ENCODE measurements around the gene UQCRFS1. TPM values are rescaled to one million over a fixed set of nuclear protein-coding genes. Genes with fewer than 3 reads are reported as not detected.

The UQCRFS1 gene
- total RNA-seq, 1 donor from 2014 or later, result 39.2 TPM

DNA sequence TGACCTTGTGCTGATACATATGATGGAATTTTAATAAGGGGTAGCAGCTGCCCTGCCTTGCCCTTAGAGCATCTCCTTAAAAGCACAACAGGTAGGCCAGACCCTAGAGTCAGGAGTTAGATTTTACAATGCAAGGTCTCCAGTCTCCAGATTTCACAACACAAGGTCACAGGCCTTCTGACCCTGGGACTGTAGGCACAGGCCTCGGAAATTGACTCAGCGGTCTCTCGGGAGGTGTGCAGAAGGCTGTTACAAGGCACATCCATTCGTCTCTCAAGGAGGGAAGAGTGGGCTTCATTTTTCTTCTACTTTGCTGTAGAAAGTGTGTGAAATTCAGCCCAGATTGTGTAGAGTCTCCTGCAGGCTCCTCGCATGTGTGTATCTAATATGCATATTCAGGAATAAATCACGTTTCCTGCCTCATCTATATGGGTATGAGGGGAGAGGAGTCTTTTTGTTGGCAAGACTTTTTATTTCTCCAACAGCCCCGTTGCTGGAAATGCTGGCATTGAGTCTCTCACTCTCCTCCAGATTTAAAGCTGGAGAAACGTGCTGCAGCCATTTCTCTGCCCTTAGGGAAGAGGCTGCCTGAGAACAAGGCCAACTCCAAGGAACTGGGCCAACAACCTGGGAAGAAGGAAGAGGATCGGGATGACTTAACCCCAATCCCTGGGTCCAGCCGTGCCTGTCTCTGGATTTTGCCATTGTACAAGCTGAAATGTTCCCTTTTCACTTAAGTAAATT lies 24.5 kb downstream of the UQCRFS1 start:
- H3K27me3 ChIP-seq, result no peaks in the 10 kb centered on the region
- no peaks in the 10 kb centered on the region for H3K9me3 ChIP-seq (ENCODE audit: low read depth)
- Mint-ChIP-seq H3K27me3 (ENCODE audit: insufficient read depth, low read depth) (peaks cover 8% of the 10 kb centered on the region), H3K4me3 (no peak overlapping the region), H3K27ac (no peak overlapping the region), H3K4me1 (peaks cover 10% of the 10 kb centered on the region), H3K36me3 (no peaks in the 10 kb centered on the region), H3K9me3 (no peaks in the 10 kb centered on the region)
- H4K20me1 ChIP-seq (ENCODE audit: low read depth), result no peaks in the 10 kb centered on the region
- no peak for DNase-seq (ENCODE audit: low spot score)
- no peak overlapping the region for H3K4me2 ChIP-seq
- H3K4me1 ChIP-seq, result peaks cover 17% of the 10 kb centered on the region
- no peak overlapping the region for H3K4me3 ChIP-seq
- H3F3A ChIP-seq (ENCODE audit: low read depth), result peaks cover 10% of the 10 kb centered on the region
- H3K36me3 ChIP-seq, result no peaks in the 10 kb centered on the region
- H3K27ac ChIP-seq, result no peak overlapping the region
- H2AFZ ChIP-seq (replicated peaks), result no peak overlapping the region
- H3K9ac ChIP-seq, result no peak overlapping the region
- TF ChIP-seq EZH2 (IDR thresholded peaks at IDR 0.05), result no peak
- H3K79me2 ChIP-seq (ENCODE audit: low read depth), result no peaks in the 10 kb centered on the region

DNA sequence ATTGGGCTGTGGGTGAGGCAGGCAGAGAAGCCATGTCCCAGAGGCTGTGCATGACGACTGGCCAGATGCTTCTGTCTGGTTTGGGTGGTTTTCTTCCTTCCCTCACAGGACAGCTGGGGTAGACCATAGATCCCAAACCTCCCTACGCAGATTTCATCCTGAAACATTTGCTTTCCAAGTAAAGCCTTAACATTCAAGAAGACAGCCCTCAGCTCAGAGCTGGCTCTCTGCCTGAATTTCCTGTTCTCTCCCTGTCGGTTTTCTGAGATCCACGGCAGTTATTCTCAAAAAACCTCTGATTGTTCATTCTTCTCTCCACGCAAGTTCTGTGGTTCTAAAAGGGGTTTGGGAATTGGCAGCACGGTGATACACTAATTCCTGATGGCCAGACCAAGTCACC lies 25.3 kb downstream of the UQCRFS1 start:
- H3K36me3 Mint-ChIP-seq, result no peaks in the 10 kb centered on the region
- peaks cover 8% of the 10 kb centered on the region for H3K27me3 Mint-ChIP-seq (ENCODE audit: insufficient read depth, low read depth)
- no peak overlapping the region for H3K9ac ChIP-seq
- H4K20me1 ChIP-seq (ENCODE audit: low read depth), result no peaks in the 10 kb centered on the region
- no peak for TF ChIP-seq EZH2 (IDR thresholded peaks at IDR 0.05)
- H3K4me2 ChIP-seq, result no peak overlapping the region
- H3K4me1 Mint-ChIP-seq, result peaks cover 10% of the 10 kb centered on the region
- H3K9me3 ChIP-seq (ENCODE audit: low read depth), result no peaks in the 10 kb centered on the region
- H3K36me3 ChIP-seq, result no peaks in the 10 kb centered on the region
- no peaks in the 10 kb centered on the region for H3K27me3 ChIP-seq
- no peak overlapping the region for H2AFZ ChIP-seq (replicated peaks)
- peaks cover 17% of the 10 kb centered on the region for H3K4me1 ChIP-seq
- no peaks in the 10 kb centered on the region for H3K79me2 ChIP-seq (ENCODE audit: low read depth)
- no peak overlapping the region for H3K27ac Mint-ChIP-seq
- H3K4me3 ChIP-seq, result no peak overlapping the region
- DNase-seq (ENCODE audit: low spot score), result no peak
- H3K4me3 Mint-ChIP-seq, result no peak overlapping the region
- H3F3A ChIP-seq (ENCODE audit: low read depth), result peaks cover 10% of the 10 kb centered on the region
- no peaks in the 10 kb centered on the region for H3K9me3 Mint-ChIP-seq
- no peak overlapping the region for H3K27ac ChIP-seq

DNA sequence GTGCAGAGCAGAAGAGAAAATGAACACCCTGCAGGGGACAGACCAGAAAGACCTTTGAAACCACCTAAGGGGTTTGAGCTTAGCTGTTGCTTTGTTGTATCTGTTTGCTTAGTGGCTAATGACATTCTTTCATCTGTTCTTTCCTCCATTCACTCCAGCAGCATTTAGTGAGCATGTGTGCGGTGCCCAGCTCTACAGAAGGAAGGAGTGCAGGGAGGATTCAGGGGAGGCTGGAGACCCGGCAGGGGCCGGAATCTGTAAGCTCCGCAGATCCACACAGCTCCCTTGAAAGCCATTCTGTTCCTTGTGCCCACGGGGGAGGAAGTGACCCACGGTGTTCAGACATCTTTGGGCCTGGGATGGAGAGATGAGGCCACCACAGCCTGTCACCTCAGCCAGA lies 27.5 kb downstream of the UQCRFS1 start:
- peaks cover 10% of the 10 kb centered on the region for H3K4me1 Mint-ChIP-seq
- Histone ChIP-seq H3K9ac (no peak overlapping the region), H3K27me3 (no peaks in the 10 kb centered on the region), H2AFZ (replicated peaks) (no peak overlapping the region), H3K4me3 (no peak overlapping the region), H3K9me3 (ENCODE audit: low read depth) (no peaks in the 10 kb centered on the region), H3K36me3 (no peaks in the 10 kb centered on the region), H3K79me2 (ENCODE audit: low read depth) (no peaks in the 10 kb centered on the region), H3F3A (ENCODE audit: low read depth) (peaks cover 10% of the 10 kb centered on the region), H3K4me2 (peak overlapping the region; percentile 15), H3K27ac (no peak overlapping the region), H4K20me1 (ENCODE audit: low read depth) (no peaks in the 10 kb centered on the region), H3K4me1 (peaks cover 17% of the 10 kb centered on the region)
- peak; percentile 70 for DNase-seq (ENCODE audit: low spot score)
- peak overlapping the region; percentile 22 for H3K4me3 Mint-ChIP-seq
- H3K27ac Mint-ChIP-seq, result no peak overlapping the region
- peaks cover 8% of the 10 kb centered on the region for H3K27me3 Mint-ChIP-seq (ENCODE audit: insufficient read depth, low read depth)
- H3K9me3 Mint-ChIP-seq, result no peaks in the 10 kb centered on the region
- no peaks in the 10 kb centered on the region for H3K36me3 Mint-ChIP-seq
- TF ChIP-seq EZH2phosphoT487 (IDR thresholded peaks at IDR 0.05) (no peak), EZH2 (IDR thresholded peaks at IDR 0.05) (no peak)
- TF ChIP-seq, protein P1, sequence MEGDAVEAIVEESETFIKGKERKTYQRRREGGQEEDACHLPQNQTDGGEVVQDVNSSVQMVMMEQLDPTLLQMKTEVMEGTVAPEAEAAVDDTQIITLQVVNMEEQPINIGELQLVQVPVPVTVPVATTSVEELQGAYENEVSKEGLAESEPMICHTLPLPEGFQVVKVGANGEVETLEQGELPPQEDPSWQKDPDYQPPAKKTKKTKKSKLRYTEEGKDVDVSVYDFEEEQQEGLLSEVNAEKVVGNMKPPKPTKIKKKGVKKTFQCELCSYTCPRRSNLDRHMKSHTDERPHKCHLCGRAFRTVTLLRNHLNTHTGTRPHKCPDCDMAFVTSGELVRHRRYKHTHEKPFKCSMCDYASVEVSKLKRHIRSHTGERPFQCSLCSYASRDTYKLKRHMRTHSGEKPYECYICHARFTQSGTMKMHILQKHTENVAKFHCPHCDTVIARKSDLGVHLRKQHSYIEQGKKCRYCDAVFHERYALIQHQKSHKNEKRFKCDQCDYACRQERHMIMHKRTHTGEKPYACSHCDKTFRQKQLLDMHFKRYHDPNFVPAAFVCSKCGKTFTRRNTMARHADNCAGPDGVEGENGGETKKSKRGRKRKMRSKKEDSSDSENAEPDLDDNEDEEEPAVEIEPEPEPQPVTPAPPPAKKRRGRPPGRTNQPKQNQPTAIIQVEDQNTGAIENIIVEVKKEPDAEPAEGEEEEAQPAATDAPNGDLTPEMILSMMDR (IDR thresholded peaks at IDR 0.05), result no peak

DNA sequence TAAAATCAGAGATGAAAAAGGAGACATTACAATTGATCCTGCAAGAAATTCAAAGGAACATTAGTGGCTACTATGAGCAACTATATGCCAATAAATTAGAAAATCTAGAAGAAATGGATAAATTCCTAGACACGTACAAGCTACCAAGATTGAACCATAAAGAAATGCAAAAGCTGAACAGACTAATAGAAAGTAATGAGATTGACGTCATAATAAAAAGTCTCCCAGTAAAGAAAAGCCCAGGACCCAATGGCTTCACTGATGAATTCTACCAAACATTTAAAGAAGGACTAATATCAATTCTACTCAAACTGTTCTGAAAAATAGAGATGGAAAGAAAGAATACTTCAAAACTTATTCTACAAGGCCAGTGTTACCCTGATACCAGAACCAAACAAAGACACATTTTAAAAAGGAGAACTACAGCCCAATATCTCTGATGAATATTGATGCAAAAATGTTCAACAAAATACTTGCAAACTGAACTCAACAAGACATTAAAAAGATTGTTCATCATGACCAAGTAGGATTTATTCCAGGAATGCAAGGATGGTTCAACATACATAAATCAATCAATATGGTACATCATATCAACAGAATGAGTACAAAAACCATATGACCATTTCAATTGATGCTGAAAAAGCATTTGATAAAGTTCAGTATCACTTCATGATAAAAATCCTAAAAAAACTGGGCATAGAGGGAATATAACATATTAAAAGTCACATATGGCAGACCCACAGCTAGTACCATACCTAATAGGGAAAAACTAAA lies 35.8 kb downstream of the UQCRFS1 start:
- Histone ChIP-seq H3K27ac (no peak overlapping the region), H3K27me3 (no peaks in the 10 kb centered on the region), H3K79me2 (ENCODE audit: low read depth) (no peaks in the 10 kb centered on the region), H3F3A (ENCODE audit: low read depth) (no peaks in the 10 kb centered on the region), H2AFZ (replicated peaks) (no peak overlapping the region), H3K4me2 (no peak overlapping the region), H3K4me3 (no peak overlapping the region), H3K9me3 (ENCODE audit: low read depth) (peaks cover 18% of the 10 kb centered on the region), H3K36me3 (no peaks in the 10 kb centered on the region), H3K9ac (no peak overlapping the region), H3K4me1 (no peaks in the 10 kb centered on the region), H4K20me1 (ENCODE audit: low read depth) (no peaks in the 10 kb centered on the region)
- H3K4me1 Mint-ChIP-seq, result no peaks in the 10 kb centered on the region
- H3K36me3 Mint-ChIP-seq, result no peaks in the 10 kb centered on the region
- H3K9me3 Mint-ChIP-seq, result peaks cover 24% of the 10 kb centered on the region
- no peak for TF ChIP-seq EZH2phosphoT487 (IDR thresholded peaks at IDR 0.05)
- DNase-seq (ENCODE audit: low spot score), result no peak
- H3K4me3 Mint-ChIP-seq, result no peak overlapping the region
- H3K27me3 Mint-ChIP-seq (ENCODE audit: insufficient read depth, low read depth), result peaks cover 2% of the 10 kb centered on the region
- no peak overlapping the region for H3K27ac Mint-ChIP-seq
